Peyer's patch (tissue), 4 donors: ENCODE results near the gene ATF6. TPM values are rescaled to one million over a fixed set of nuclear protein-coding genes. Genes with fewer than 3 reads are reported as not detected.

Experiments used
- DNase-seq, 3 donors: peaks; one replicate each; pipeline ENCODE4 v3.0.0-alpha.2; 2017 to 2019
- H3K27ac ChIP-seq, 4 donors: fragments of 200-600 bp; sonication (generic); one replicate each; pipeline ENCODE4 v1.5.1; 2016 to 2019
- H3K27me3 ChIP-seq, 2 donors: fragments of 200-600 bp; sonication (generic); one replicate each; pipeline ENCODE4 v1.5.1; 2019
- H3K36me3 ChIP-seq, 3 donors: fragments of 200-600 bp; sonication (generic); one replicate each; pipeline ENCODE4 v1.5.1; 2016 to 2019
- H3K4me1 ChIP-seq, 4 donors: fragments of 200-600 bp; sonication (generic); one replicate each; pipeline ENCODE4 v1.5.1; 2016 to 2019
- H3K4me3 ChIP-seq, 4 donors: fragments of 200-600 bp; sonication (generic); 1 replicate in 3 of 4; 2 replicates in 1 of 4; pipeline ENCODE4 v1.5.1; 2016 to 2019; ENCODE audit warnings: mild to moderate bottlenecking in 1 of 4
- H3K9me3 ChIP-seq, 4 donors: fragments of 200-600 bp; sonication (generic); one replicate each; pipeline ENCODE4 v1.5.1; 2016 to 2019; ENCODE audit warnings: mild to moderate bottlenecking in 1 of 4
- CTCF ChIP-seq, 6 experiments: fragments of 450-650 bp in 4 of 6; fragments of 200-600 bp in 2 of 6; sonication (generic) in 1 of 6; IDR thresholded peaks; one replicate each; pipeline ENCODE4 v1.5.1; 2017 to 2019; ENCODE audit warnings: antibody characterized with exemption in 6 of 6, mild to moderate bottlenecking in 3 of 6, moderate library complexity in 1 of 6
- POLR2A ChIP-seq, 2 donors: fragments of 450-650 bp; IDR thresholded peaks; one replicate each; pipeline ENCODE4 v1.5.1; 2017; ENCODE audit warnings: antibody characterized with exemption in 2 of 2, mild to moderate bottlenecking in 2 of 2, moderate library complexity in 2 of 2
- total RNA-seq, 4 donors: library from RNA; depleted of rRNA; stranded (reverse); fragments of >200 nt; gene quantifications; one replicate each; pipeline ENCODE4 v1.1.0, GENCODE V29; 2016

ATF6 gene
- total RNA-seq, 4 donors from 2014 or later: 15.5 to 21.4 (median 20.8) TPM

- Histone ChIP-seq H3K4me3 (peak overlapping the region; percentile 83 to 93 (median 88)), H3K9me3 (no peaks in the 10 kb centered on the region), H3K27ac (peak overlapping the region; percentile 79 to 98 (median 89)), H3K27me3 (peaks cover 0 to 3% of the 10 kb centered on the region in 2 donors), H3K36me3 (no peaks in the 10 kb centered on the region), H3K4me1 (peaks cover 0 to 20% (median 3%) of the 10 kb centered on the region in 4 donors)
- DNase-seq: peak; percentile 79 to 94 (median 93)
- TF ChIP-seq CTCF (IDR thresholded peaks at IDR 0.05) (no peak), POLR2A (IDR thresholded peaks at IDR 0.05) (peak; percentile 15 to 19)
Observed at GRCh38 chr1:161726473-161727255, 39.5 kb upstream of the ATF6 start.

- Histone ChIP-seq H3K9me3 (no peaks in the 10 kb centered on the region), H3K4me1 (peaks cover 0 to 20% (median 3%) of the 10 kb centered on the region in 4 donors), H3K27ac (peak overlapping the region; percentile 79 to 98 (median 89)), H3K36me3 (no peaks in the 10 kb centered on the region), H3K4me3 (peak overlapping the region; percentile 83 to 93 (median 88)), H3K27me3 (peaks cover 0 to 3% of the 10 kb centered on the region in 2 donors)
- TF ChIP-seq CTCF (IDR thresholded peaks at IDR 0.05) (no peak), POLR2A (IDR thresholded peaks at IDR 0.05) (no peak)
- DNase-seq: peak in 2 of 3 donors; percentile 33 to 59
Observed at GRCh38 chr1:161727256-161727924, 38.7 kb upstream of the ATF6 start.

- no peaks in the 10 kb centered on the region for H3K9me3 ChIP-seq
- TF ChIP-seq POLR2A (IDR thresholded peaks at IDR 0.05) (no peak), CTCF (IDR thresholded peaks at IDR 0.05) (no peak)
- H3K27me3 ChIP-seq: peaks cover 0 to 3% of the 10 kb centered on the region in 2 donors
- H3K36me3 ChIP-seq: no peaks in the 10 kb centered on the region
- H3K4me1 ChIP-seq: peaks cover 0 to 20% (median 3%) of the 10 kb centered on the region in 4 donors
- H3K27ac ChIP-seq: peak overlapping the region in 1 of 4 donors; percentile 29
- H3K4me3 ChIP-seq: no peak overlapping the region
- DNase-seq: no peak
Observed at GRCh38 chr1:161728376-161729226, 37.5 kb upstream of the ATF6 start.

- peaks cover 0 to 3% of the 10 kb centered on the region in 2 donors for H3K27me3 ChIP-seq
- no peak for DNase-seq
Observed at GRCh38 chr1:161730050-161730564, 36.0 kb upstream of the ATF6 start.

More at GRCh38 chr1:161730050-161730564, 36.0 kb upstream of the ATF6 start:
- TF ChIP-seq CTCF (IDR thresholded peaks at IDR 0.05) (no peak), POLR2A (IDR thresholded peaks at IDR 0.05) (no peak)
- peaks cover 0 to 20% (median 3%) of the 10 kb centered on the region in 4 donors for H3K4me1 ChIP-seq
- H3K9me3 ChIP-seq: no peaks in the 10 kb centered on the region
- H3K27ac ChIP-seq: no peak overlapping the region
- H3K36me3 ChIP-seq: no peaks in the 10 kb centered on the region
- no peak overlapping the region for H3K4me3 ChIP-seq
